Activated CD8-positive, alpha-beta memory T cell treated with anti-CD3 and anti-CD28 coated beads, Interleukin-2, amount 50 U/mL, for 24 hours (primary cell): ENCODE results near the gene RRP1B.
"Not testable (repeated sequence)": the region's sequence is repeated elsewhere in the genome, so short reads cannot be mapped to it uniquely, and the experiment has no call there.

Experiments used
- DNase-seq: peaks from one replicate; pipeline ENCODE4 v3.0.0-alpha.2; 2020; ENCODE audit errors: extremely low read depth

Gene RRP1B

GRCh38 chr21:43667191-43667904, 8.0 kb downstream of the RRP1B start:
- no peak for DNase-seq

GRCh38 chr21:43669828-43670605, 10.7 kb downstream of the RRP1B start:
- no peak for DNase-seq

- no peak for DNase-seq
Measured at GRCh38 chr21:43675871-43676270, 16.5 kb downstream of the RRP1B start.

- no peak for DNase-seq
Measured at GRCh38 chr21:43676391-43676790, 17.0 kb downstream of the RRP1B start.

GRCh38 chr21:43679951-43680350, 20.6 kb downstream of the RRP1B start:
- no peak for DNase-seq

GRCh38 chr21:43680421-43680820, 21.1 kb downstream of the RRP1B start:
- not testable (repeated sequence) for DNase-seq

- DNase-seq = no peak
Measured at GRCh38 chr21:43681650-43682049, 22.3 kb downstream of the RRP1B start.

GRCh38 chr21:43684424-43684823, 25.1 kb downstream of the RRP1B start:
- no peak for DNase-seq

GRCh38 chr21:43686811-43687565, 27.6 kb downstream of the RRP1B start:
- no peak for DNase-seq

GRCh38 chr21:43687566-43688399, 28.4 kb downstream of the RRP1B start:
- DNase-seq = no peak

GRCh38 chr21:43688906-43689305, 29.5 kb downstream of the RRP1B start:
- DNase-seq = no peak

- no peak for DNase-seq
Measured at GRCh38 chr21:43689556-43690337, 30.4 kb downstream of the RRP1B start.

GRCh38 chr21:43690346-43690745, 31.0 kb downstream of the RRP1B start:
- no peak for DNase-seq

- DNase-seq = no peak
Measured at GRCh38 chr21:43691086-43691795, 31.9 kb downstream of the RRP1B start.

GRCh38 chr21:43691801-43692200, 32.4 kb downstream of the RRP1B start:
- no peak for DNase-seq

- no peak for DNase-seq
Measured at GRCh38 chr21:43692949-43693348, 33.6 kb downstream of the RRP1B start.

GRCh38 chr21:43693981-43694380, 34.6 kb downstream of the RRP1B start:
- no peak for DNase-seq

- no peak for DNase-seq
Measured at GRCh38 chr21:43694437-43695079, 35.2 kb downstream of the RRP1B start.

- no peak for DNase-seq
Measured at GRCh38 chr21:43696214-43696613, 36.9 kb downstream of the RRP1B start.
